ENCODE data around the gene OR4E2. TPM values are rescaled to one million over a fixed set of nuclear protein-coding genes. Genes with fewer than 3 reads are reported as not detected.

OR4E2 gene
- total and polyA plus RNA-seq, 2 experiments from 2014 or later, result not detected

DNA sequence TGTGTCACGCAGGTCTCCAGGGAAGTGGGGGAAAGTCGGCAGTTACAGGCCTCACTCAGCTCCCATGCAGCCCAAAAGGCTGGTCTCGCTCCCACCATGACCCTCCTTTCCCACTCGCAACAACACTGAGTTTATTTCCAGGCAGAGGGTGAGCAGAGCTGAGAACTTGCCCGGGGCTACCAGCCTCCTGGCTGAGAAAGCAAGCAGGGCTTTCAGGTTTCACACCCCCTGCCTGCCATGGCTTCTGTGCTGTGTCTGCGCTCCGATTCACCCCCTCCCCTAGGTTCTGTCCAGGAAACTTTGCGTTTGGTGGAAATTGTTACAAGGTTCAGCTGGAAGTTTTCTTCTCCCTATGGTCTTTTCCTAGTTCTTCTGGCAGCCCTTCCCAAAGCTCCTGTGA is 36.0 kb upstream of the OR4E2 start:
- H3K36me3 ChIP-seq (ENCODE audit: insufficient read depth), result no peaks in the 10 kb centered on the region
- no peaks in the 10 kb centered on the region for H3K79me2 ChIP-seq (replicated peaks; ENCODE audit: insufficient read depth)
- ATAC-seq, result peak; percentile 34; the same call in 2 of the 3 replicates
- no peaks in the 10 kb centered on the region for H4K20me1 ChIP-seq (replicated peaks; ENCODE audit: insufficient read depth)
- Mint-ChIP-seq H3K36me3 (ENCODE audit: low read depth) (no peaks in the 10 kb centered on the region; the same call in 2 of the 3 replicates), H3K27ac (no peak overlapping the region), H3K9me3 (no peaks in the 10 kb centered on the region; the same call in 2 of the 3 replicates), H3K27me3 (ENCODE audit: insufficient read depth, low read depth, poor library complexity) (peaks cover 3% of the 10 kb centered on the region), H3K4me1 (peaks cover 13% of the 10 kb centered on the region), H3K4me3 (no peak overlapping the region)
- no peak overlapping the region for H3K4me2 ChIP-seq
- H3K9me2 ChIP-seq (ENCODE audit: insufficient read depth), result no peaks in the 10 kb centered on the region
- peak; percentile 5 for DNase-seq (ENCODE audit: low spot score)
- no peak overlapping the region for H3K4me3 ChIP-seq
- peaks cover 7% of the 10 kb centered on the region; the same call in 1 of the 2 replicates for H3K4me1 ChIP-seq (ENCODE audit: insufficient read depth)
- no peak overlapping the region for H3K27ac ChIP-seq (ENCODE audit: low read depth)
- H3F3A ChIP-seq (replicated peaks; ENCODE audit: low read depth), result no peaks in the 10 kb centered on the region
- peak overlapping the region; percentile 97 for H2AFZ ChIP-seq
- H3K27me3 ChIP-seq (ENCODE audit: insufficient read depth), result no peaks in the 10 kb centered on the region
- TF ChIP-seq EZH2 (IDR thresholded peaks at IDR 0.05; ENCODE audit: low read depth, unreplicated experiment), result no peak
- TF ChIP-seq NANOG (IDR thresholded peaks at IDR 0.05; ENCODE audit: borderline replicate concordance), result no peak
- TF ChIP-seq POLR2AphosphoS5 (IDR thresholded peaks at IDR 0.05; ENCODE audit: low read depth), result no peak
- TF ChIP-seq, protein P1, sequence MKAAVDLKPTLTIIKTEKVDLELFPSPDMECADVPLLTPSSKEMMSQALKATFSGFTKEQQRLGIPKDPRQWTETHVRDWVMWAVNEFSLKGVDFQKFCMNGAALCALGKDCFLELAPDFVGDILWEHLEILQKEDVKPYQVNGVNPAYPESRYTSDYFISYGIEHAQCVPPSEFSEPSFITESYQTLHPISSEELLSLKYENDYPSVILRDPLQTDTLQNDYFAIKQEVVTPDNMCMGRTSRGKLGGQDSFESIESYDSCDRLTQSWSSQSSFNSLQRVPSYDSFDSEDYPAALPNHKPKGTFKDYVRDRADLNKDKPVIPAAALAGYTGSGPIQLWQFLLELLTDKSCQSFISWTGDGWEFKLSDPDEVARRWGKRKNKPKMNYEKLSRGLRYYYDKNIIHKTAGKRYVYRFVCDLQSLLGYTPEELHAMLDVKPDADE (IDR thresholded peaks at IDR 0.05), result no peak
- TF ChIP-seq JUNB (IDR thresholded peaks at IDR 0.05; ENCODE audit: unreplicated experiment), result no peak
- TF ChIP-seq EZH2phosphoT487 (IDR thresholded peaks at IDR 0.05; ENCODE audit: unreplicated experiment), result no peak
- no peak for TF ChIP-seq ZNF114 (CRISPR knock-in tag; IDR thresholded peaks at IDR 0.05)
- TF ChIP-seq ZNF331 (CRISPR knock-in tag; IDR thresholded peaks at IDR 0.05; ENCODE audit: low read depth), result no peak
- no peak for TF ChIP-seq CREB1 (CRISPR knock-in tag; IDR thresholded peaks at IDR 0.05; ENCODE audit: low read depth)
- TF ChIP-seq, protein P2, sequence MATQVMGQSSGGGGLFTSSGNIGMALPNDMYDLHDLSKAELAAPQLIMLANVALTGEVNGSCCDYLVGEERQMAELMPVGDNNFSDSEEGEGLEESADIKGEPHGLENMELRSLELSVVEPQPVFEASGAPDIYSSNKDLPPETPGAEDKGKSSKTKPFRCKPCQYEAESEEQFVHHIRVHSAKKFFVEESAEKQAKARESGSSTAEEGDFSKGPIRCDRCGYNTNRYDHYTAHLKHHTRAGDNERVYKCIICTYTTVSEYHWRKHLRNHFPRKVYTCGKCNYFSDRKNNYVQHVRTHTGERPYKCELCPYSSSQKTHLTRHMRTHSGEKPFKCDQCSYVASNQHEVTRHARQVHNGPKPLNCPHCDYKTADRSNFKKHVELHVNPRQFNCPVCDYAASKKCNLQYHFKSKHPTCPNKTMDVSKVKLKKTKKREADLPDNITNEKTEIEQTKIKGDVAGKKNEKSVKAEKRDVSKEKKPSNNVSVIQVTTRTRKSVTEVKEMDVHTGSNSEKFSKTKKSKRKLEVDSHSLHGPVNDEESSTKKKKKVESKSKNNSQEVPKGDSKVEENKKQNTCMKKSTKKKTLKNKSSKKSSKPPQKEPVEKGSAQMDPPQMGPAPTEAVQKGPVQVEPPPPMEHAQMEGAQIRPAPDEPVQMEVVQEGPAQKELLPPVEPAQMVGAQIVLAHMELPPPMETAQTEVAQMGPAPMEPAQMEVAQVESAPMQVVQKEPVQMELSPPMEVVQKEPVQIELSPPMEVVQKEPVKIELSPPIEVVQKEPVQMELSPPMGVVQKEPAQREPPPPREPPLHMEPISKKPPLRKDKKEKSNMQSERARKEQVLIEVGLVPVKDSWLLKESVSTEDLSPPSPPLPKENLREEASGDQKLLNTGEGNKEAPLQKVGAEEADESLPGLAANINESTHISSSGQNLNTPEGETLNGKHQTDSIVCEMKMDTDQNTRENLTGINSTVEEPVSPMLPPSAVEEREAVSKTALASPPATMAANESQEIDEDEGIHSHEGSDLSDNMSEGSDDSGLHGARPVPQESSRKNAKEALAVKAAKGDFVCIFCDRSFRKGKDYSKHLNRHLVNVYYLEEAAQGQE (IDR thresholded peaks at IDR 0.05; ENCODE audit: unreplicated experiment), result no peak
- TF ChIP-seq, protein P3, sequence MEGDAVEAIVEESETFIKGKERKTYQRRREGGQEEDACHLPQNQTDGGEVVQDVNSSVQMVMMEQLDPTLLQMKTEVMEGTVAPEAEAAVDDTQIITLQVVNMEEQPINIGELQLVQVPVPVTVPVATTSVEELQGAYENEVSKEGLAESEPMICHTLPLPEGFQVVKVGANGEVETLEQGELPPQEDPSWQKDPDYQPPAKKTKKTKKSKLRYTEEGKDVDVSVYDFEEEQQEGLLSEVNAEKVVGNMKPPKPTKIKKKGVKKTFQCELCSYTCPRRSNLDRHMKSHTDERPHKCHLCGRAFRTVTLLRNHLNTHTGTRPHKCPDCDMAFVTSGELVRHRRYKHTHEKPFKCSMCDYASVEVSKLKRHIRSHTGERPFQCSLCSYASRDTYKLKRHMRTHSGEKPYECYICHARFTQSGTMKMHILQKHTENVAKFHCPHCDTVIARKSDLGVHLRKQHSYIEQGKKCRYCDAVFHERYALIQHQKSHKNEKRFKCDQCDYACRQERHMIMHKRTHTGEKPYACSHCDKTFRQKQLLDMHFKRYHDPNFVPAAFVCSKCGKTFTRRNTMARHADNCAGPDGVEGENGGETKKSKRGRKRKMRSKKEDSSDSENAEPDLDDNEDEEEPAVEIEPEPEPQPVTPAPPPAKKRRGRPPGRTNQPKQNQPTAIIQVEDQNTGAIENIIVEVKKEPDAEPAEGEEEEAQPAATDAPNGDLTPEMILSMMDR (conservative IDR thresholded peaks at IDR 0.05; ENCODE audit: low read depth in 2 of 2), result no peak
- TF ChIP-seq STAT1 (IDR thresholded peaks at IDR 0.05; ENCODE audit: unreplicated experiment), result no peak
- TF ChIP-seq, protein P4, sequence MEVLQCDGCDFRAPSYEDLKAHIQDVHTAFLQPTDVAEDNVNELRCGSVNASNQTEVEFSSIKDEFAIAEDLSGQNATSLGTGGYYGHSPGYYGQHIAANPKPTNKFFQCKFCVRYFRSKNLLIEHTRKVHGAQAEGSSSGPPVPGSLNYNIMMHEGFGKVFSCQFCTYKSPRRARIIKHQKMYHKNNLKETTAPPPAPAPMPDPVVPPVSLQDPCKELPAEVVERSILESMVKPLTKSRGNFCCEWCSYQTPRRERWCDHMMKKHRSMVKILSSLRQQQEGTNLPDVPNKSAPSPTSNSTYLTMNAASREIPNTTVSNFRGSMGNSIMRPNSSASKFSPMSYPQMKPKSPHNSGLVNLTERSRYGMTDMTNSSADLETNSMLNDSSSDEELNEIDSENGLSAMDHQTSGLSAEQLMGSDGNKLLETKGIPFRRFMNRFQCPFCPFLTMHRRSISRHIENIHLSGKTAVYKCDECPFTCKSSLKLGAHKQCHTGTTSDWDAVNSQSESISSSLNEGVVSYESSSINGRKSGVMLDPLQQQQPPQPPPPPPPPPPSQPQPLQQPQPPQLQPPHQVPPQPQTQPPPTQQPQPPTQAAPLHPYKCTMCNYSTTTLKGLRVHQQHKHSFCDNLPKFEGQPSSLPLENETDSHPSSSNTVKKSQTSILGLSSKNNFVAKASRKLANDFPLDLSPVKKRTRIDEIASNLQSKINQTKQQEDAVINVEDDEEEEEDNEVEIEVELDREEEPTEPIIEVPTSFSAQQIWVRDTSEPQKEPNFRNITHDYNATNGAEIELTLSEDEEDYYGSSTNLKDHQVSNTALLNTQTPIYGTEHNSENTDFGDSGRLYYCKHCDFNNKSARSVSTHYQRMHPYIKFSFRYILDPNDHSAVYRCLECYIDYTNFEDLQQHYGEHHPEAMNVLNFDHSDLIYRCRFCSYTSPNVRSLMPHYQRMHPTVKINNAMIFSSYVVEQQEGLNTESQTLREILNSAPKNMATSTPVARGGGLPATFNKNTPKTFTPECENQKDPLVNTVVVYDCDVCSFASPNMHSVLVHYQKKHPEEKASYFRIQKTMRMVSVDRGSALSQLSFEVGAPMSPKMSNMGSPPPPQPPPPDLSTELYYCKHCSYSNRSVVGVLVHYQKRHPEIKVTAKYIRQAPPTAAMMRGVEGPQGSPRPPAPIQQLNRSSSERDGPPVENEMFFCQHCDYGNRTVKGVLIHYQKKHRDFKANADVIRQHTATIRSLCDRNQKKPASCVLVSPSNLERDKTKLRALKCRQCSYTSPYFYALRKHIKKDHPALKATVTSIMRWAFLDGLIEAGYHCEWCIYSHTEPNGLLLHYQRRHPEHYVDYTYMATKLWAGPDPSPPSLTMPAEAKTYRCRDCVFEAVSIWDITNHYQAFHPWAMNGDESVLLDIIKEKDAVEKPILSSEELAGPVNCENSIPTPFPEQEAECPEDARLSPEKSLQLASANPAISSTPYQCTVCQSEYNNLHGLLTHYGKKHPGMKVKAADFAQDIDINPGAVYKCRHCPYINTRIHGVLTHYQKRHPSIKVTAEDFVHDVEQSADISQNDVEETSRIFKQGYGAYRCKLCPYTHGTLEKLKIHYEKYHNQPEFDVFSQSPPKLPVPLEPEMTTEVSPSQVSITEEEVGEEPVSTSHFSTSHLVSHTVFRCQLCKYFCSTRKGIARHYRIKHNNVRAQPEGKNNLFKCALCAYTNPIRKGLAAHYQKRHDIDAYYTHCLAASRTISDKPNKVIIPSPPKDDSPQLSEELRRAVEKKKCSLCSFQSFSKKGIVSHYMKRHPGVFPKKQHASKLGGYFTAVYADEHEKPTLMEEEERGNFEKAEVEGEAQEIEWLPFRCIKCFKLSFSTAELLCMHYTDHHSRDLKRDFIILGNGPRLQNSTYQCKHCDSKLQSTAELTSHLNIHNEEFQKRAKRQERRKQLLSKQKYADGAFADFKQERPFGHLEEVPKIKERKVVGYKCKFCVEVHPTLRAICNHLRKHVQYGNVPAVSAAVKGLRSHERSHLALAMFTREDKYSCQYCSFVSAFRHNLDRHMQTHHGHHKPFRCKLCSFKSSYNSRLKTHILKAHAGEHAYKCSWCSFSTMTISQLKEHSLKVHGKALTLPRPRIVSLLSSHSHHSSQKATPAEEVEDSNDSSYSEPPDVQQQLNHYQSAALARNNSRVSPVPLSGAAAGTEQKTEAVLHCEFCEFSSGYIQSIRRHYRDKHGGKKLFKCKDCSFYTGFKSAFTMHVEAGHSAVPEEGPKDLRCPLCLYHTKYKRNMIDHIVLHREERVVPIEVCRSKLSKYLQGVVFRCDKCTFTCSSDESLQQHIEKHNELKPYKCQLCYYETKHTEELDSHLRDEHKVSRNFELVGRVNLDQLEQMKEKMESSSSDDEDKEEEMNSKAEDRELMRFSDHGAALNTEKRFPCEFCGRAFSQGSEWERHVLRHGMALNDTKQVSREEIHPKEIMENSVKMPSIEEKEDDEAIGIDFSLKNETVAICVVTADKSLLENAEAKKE (CRISPR knock-in tag; IDR thresholded peaks at IDR 0.05), result no peak

All from GM23338 (cell line).